Kidney (tissue), 14 donors: Measurements from ENCODE around the gene DUS2. TPM values are rescaled to one million over a fixed set of nuclear protein-coding genes. Genes with fewer than 3 reads are reported as not detected.

Experiments
- DNase-seq, 5 donors: peaks; one replicate each; pipeline ENCODE4 v3.0.0-alpha.2; 2013 to 2020
- FAIRE-seq: peaks from 2 replicates; lab custom pipeline; 2012; peaks lifted over from hg19 to GRCh38; lab: Jason Lieb, UNC
- H3K27ac ChIP-seq, 2 donors: one replicate each; pipeline ENCODE4 v1.7.0; 2013; ENCODE audit warnings: low read depth in 2 of 2, low read length in 2 of 2, inconsistent platforms in 1 of 2
- H3K27me3 ChIP-seq: one replicate; pipeline ENCODE4 v1.7.1; 2013; ENCODE audit warnings: low read length, inconsistent platforms; ENCODE audit not compliant: control insufficient read depth, insufficient read depth
- H3K36me3 ChIP-seq, 3 donors: one replicate each; pipeline versions ENCODE4 v1.7.0 to v1.7.1; 2013; ENCODE audit warnings: low read length in 3 of 3, control low read depth in 1 of 3, inconsistent platforms in 1 of 3; ENCODE audit not compliant: insufficient read depth in 3 of 3, control insufficient read depth in 2 of 3
- H3K4me1 ChIP-seq, 3 donors: one replicate each; pipeline versions ENCODE4 v1.7.0 to v1.7.1; 2013; ENCODE audit warnings: low read length in 3 of 3, inconsistent platforms in 1 of 3, low read depth in 1 of 3; ENCODE audit not compliant: control insufficient read depth in 2 of 3, insufficient read depth in 2 of 3
- H3K4me3 ChIP-seq, 3 donors: one replicate each; pipeline versions ENCODE4 v1.7.0 to v1.8.1; 2013; ENCODE audit warnings: low read length in 3 of 3, control low read depth in 1 of 3, inconsistent platforms in 1 of 3
- H3K9ac ChIP-seq, 3 donors: one replicate each; pipeline versions ENCODE4 v1.7.0 to v1.7.1; 2013; ENCODE audit warnings: low read length in 3 of 3, control low read depth in 1 of 3, inconsistent platforms in 1 of 3
- H3K9me3 ChIP-seq, 3 donors: one replicate each; pipeline versions ENCODE4 v1.7.0 to v1.7.1; 2013; ENCODE audit warnings: low read length in 3 of 3, control low read depth in 1 of 3, inconsistent platforms in 1 of 3; ENCODE audit not compliant: control insufficient read depth in 2 of 3, insufficient read depth in 1 of 3
- CTCF ChIP-seq: IDR thresholded peaks from 3 replicates; pipeline ENCODE4 v1.5.1; 2012; ENCODE audit warnings: mild to moderate bottlenecking, moderate library complexity, borderline replicate concordance; ENCODE audit not compliant: insufficient read depth; ENCODE audit errors: extremely low read depth
- intact Hi-C: fragments of 100-400 bp; cut with DNase I; formaldehyde crosslinking; loops from one replicate; pipeline ENCODE4 v1.11.1; 2022
- polyA plus RNA-seq: library from polyadenylated mRNA; stranded (reverse); fragments of 350-450 nt; fragmentation: Illumina TruSeq; extraction: RNeasy Lipid Tissue Mini Kit (QIAGEN cat#74804); gene quantifications from one replicate; pipeline ENCODE4 v1.2.3, GENCODE V29; 2014; ENCODE audit warnings: low read depth, low replicate concordance; ENCODE audit not compliant: insufficient read depth
- total RNA-seq: library from RNA; stranded (reverse); fragmentation: NEBNext Ultra II Directional; extraction: Animal tissue kit (Norgen Biotek cat#: 25700); gene quantifications from one replicate; pipeline ENCODE4 v1.2.1, GENCODE V29; 2021
- donor health status: control.
- donor health status: control.
- donor health status: control.
- donor health status: control.
- donor health status: control.
- donor health status: DM: yes; HTN: yes; CAD: no.
- donor health status: Normal renal cell carcinoma (clear cell type).

Gene DUS2
- total and polyA plus RNA-seq, 2 donors from 2014 or later: 12.1 to 12.5 TPM

- Histone ChIP-seq H3K27ac (no peak overlapping the region), H3K9me3 (no peaks in the 10 kb centered on the region), H3K4me1 (peaks cover 3 to 20% (median 8%) of the 10 kb centered on the region in 3 donors), H3K9ac (no peak overlapping the region), H3K27me3 (no peaks in the 10 kb centered on the region), H3K4me3 (no peak overlapping the region), H3K36me3 (no peaks in the 10 kb centered on the region)
- intact Hi-C loops: no loop called here
- FAIRE-seq (no peak), DNase-seq (no peak)
- TF ChIP-seq CTCF: no peak
Observed at GRCh38 chr16:68089067-68089466, 66.0 kb downstream of the DUS2 start.

- intact Hi-C loops: loop anchor here (10.0 kb wide), 1 partner anchor 125 kb away; no protein-coding TSS in a partner anchor
- FAIRE-seq: no peak
- Histone ChIP-seq H3K9ac (no peak overlapping the region), H3K9me3 (no peaks in the 10 kb centered on the region), H3K27ac (no peak overlapping the region), H3K4me3 (no peak overlapping the region), H3K27me3 (no peaks in the 10 kb centered on the region), H3K36me3 (no peaks in the 10 kb centered on the region), H3K4me1 (peaks cover 3 to 19% (median 4%) of the 10 kb centered on the region in 3 donors)
- TF ChIP-seq CTCF: no peak
- no peak for DNase-seq
Observed at GRCh38 chr16:68090130-68090529, 67.0 kb downstream of the DUS2 start.

GRCh38 chr16:68090533-68090932 is 67.4 kb downstream of the DUS2 start:
- Histone ChIP-seq H3K27me3 (no peaks in the 10 kb centered on the region), H3K27ac (no peak overlapping the region), H3K36me3 (no peaks in the 10 kb centered on the region), H3K4me1 (peaks cover 3 to 20% (median 4%) of the 10 kb centered on the region in 3 donors), H3K9me3 (no peaks in the 10 kb centered on the region), H3K4me3 (no peak overlapping the region), H3K9ac (no peak overlapping the region)
- TF ChIP-seq CTCF: no peak
- intact Hi-C loops: loop anchor here (10.0 kb wide), 1 partner anchor 124 kb away; no protein-coding TSS in a partner anchor
- no peak for FAIRE-seq
- no peak for DNase-seq
